Breast epithelium (tissue), 3 donors: Measurements from ENCODE around the gene PRKG1.

ENCODE experiments used
- POLR2AphosphoS5 ChIP-seq, 3 donors: sonication (generic); formaldehyde crosslinking; IDR thresholded peaks; one replicate each; pipeline ENCODE4 v1.6.1; 2017; ENCODE audit warnings: antibody characterized with exemption in 3 of 3
- TF ChIP-seq, protein P1 (sequence below), 3 donors: fragments of 450-650 bp; IDR thresholded peaks; one replicate each; pipeline ENCODE4 v1.5.1; 2016 to 2017; ENCODE audit warnings: antibody characterized with exemption in 3 of 3, mild to moderate bottlenecking in 3 of 3, moderate library complexity in 3 of 3

DNA sequence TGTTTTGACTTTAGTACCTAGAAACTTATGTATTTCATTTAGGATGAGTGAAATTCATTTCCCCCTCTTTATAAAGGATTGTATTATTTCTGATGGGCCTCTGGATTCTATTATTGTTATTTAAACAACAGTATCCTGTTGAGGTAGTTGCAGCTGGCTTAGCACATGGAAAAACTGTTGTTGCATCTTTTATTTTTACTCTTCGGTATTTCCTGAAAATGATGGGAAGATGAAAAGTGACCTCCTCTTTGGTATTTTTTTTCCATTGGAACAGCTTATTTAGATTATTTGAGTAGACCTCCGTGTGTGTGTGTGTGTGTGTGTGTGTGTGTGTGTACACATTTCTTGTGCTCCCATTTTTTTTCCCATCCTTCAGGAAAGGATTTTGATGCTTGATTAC is 129.8 kb downstream of the PRKG1 start:
- TF ChIP-seq, protein P1, sequence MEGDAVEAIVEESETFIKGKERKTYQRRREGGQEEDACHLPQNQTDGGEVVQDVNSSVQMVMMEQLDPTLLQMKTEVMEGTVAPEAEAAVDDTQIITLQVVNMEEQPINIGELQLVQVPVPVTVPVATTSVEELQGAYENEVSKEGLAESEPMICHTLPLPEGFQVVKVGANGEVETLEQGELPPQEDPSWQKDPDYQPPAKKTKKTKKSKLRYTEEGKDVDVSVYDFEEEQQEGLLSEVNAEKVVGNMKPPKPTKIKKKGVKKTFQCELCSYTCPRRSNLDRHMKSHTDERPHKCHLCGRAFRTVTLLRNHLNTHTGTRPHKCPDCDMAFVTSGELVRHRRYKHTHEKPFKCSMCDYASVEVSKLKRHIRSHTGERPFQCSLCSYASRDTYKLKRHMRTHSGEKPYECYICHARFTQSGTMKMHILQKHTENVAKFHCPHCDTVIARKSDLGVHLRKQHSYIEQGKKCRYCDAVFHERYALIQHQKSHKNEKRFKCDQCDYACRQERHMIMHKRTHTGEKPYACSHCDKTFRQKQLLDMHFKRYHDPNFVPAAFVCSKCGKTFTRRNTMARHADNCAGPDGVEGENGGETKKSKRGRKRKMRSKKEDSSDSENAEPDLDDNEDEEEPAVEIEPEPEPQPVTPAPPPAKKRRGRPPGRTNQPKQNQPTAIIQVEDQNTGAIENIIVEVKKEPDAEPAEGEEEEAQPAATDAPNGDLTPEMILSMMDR (IDR thresholded peaks at IDR 0.05) = no peak
- TF ChIP-seq POLR2AphosphoS5 (IDR thresholded peaks at IDR 0.05) = no peak
